Measurements from ENCODE around the gene UBE2A. TPM values are rescaled to one million over a fixed set of nuclear protein-coding genes. Genes with fewer than 3 reads are reported as not detected.
A peak's percentile ranks its signal among the peaks of the same experiment; 100 is the strongest.

The UBE2A gene
- total RNA-seq, 1 experiment from 2014 or later = 46.6 TPM

DNA sequence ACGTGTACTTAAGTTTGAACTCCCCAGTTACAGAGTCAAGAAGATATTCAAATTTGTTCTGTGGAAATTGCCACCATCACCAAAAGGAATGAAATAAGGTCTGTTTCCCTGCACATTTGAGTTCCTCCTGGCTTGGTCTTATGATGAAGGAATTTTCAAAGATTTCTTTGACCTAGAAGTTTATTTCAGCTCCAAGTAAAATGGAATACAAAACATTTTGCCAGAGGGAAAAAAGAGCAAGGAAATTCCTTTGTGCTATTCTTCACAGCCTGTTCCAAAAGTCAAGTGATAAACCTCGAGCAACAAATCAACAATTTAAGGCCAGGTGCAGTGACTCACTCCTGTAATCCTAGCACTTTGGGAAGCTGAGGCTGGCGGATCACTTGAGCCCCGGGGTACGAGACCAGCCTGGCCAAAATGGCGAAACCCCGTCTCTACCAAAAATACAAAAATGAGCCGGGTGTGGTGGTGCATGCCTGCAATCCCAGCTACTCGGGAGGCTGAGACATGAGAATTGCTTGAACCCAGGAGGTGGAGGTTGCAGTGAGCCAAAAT is 28.4 kb downstream of the UBE2A start:
- H4K20me1 ChIP-seq (ENCODE audit: low read length) = peaks cover 35% of the 10 kb centered on the region
- ATAC-seq (no peak), DNase-seq (no peak)
- BruUV-seq (replicated peaks) = no TSS peak
- H3K4me2 ChIP-seq (ENCODE audit: low read length) = peak overlapping the region; percentile 34; the same call in 1 of the 2 replicates
- H3K4me3 ChIP-seq (ENCODE audit: low read length) = no peak overlapping the region
- no peak for TF ChIP-seq EZH2 (IDR thresholded peaks at IDR 0.05; ENCODE audit: low read length, unreplicated experiment)
- no peak for TF ChIP-seq EZH2phosphoT487 (IDR thresholded peaks at IDR 0.05; ENCODE audit: borderline replicate concordance, low read length)
- no peak for TF ChIP-seq CTCF (conservative IDR thresholded peaks at IDR 0.05; ENCODE audit: low read depth, low read length)
- no peaks in the 10 kb centered on the region for H3F3A ChIP-seq (ENCODE audit: low read length, unreplicated experiment)
- H3K9me2 ChIP-seq (replicated peaks; ENCODE audit: low read length) = no peaks in the 10 kb centered on the region
- intact Hi-C loops (cut with micrococcal nuclease) = no loop called here
- ChIA-PET CTCF (no interaction called here), POLR2A (ENCODE audit: unreplicated experiment) (interaction anchor here (0.5 to 0.6 kb wide), 2 partner anchors 19 to 90 kb away, joined by 7 to 20 read pairs; no protein-coding TSS in a partner anchor)
- H3K4me1 ChIP-seq (ENCODE audit: insufficient read depth, low read length) = peaks cover 20% of the 10 kb centered on the region
- no peak overlapping the region for H3K9ac ChIP-seq (ENCODE audit: low read length)
- no peak overlapping the region for H2AFZ ChIP-seq (ENCODE audit: low read length)
- H3K27me3 ChIP-seq (ENCODE audit: low read length) = no peaks in the 10 kb centered on the region
- no peak overlapping the region for H3K27ac ChIP-seq (ENCODE audit: low read length)
- H3K79me2 ChIP-seq (ENCODE audit: low read length) = peaks cover 82% of the 10 kb centered on the region
- peaks cover 3% of the 10 kb centered on the region; the same call in 1 of the 2 replicates for H3K36me3 ChIP-seq (ENCODE audit: low read depth, low read length)
- H3K9me3 ChIP-seq (ENCODE audit: low read length) = no peaks in the 10 kb centered on the region

DNA sequence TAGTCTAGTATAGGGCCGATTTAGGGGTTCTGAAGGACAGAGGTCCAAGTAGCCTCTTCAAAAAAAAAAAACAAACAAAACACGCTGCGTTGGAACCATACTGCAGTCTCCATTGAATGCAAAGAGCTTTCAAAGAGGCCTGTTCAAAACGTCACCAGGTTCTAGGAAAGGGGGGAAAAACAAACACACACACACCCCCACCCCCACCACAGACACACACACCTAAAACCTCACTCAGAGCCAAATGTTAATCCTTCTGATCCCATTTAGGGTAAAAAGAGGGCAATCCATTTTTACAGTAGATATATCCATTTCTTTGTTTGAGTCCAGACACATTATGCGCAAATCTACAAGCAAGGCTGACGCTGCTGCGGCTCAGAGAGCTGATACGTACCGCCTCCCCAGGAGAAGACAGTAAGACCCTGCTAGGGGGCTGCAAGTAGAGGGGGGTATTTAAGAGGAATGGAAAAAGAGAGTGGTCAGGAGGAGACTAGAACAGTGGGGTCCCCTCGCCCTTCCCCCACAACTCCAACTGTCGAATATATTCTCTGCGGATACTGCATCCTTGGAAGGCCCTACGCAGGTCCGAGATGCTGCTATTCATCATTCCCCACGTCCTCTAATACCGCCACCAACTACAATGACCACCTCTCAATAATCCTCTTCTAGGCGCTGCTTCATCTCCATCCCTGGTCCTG is 30.6 kb downstream of the UBE2A start:
- Histone ChIP-seq H4K20me1 (ENCODE audit: low read length) (peaks cover 35% of the 10 kb centered on the region), H3K9me2 (replicated peaks; ENCODE audit: low read length) (no peaks in the 10 kb centered on the region), H3K27ac (ENCODE audit: low read length) (no peak overlapping the region), H3K79me2 (ENCODE audit: low read length) (peaks cover 65% of the 10 kb centered on the region), H3K9ac (ENCODE audit: low read length) (peak overlapping the region; percentile 100), H3K4me2 (ENCODE audit: low read length) (peak overlapping the region; percentile 88), H3K4me3 (ENCODE audit: low read length) (peak overlapping the region; percentile 93), H2AFZ (ENCODE audit: low read length) (no peak overlapping the region), H3K27me3 (ENCODE audit: low read length) (no peaks in the 10 kb centered on the region), H3K4me1 (ENCODE audit: insufficient read depth, low read length) (peaks cover 20% of the 10 kb centered on the region), H3K9me3 (ENCODE audit: low read length) (no peaks in the 10 kb centered on the region), H3F3A (ENCODE audit: low read length, unreplicated experiment) (no peaks in the 10 kb centered on the region), H3K36me3 (ENCODE audit: low read depth, low read length) (peaks cover 3% of the 10 kb centered on the region; the same call in 1 of the 2 replicates)
- ATAC-seq (no peak), DNase-seq (no peak)
- no TSS peak for BruUV-seq (replicated peaks)
- ChIA-PET POLR2A (ENCODE audit: unreplicated experiment) (no interaction called here), CTCF (no interaction called here)
- TF ChIP-seq CTCF (conservative IDR thresholded peaks at IDR 0.05; ENCODE audit: low read depth, low read length) = no peak
- no peak for TF ChIP-seq EZH2 (IDR thresholded peaks at IDR 0.05; ENCODE audit: low read length, unreplicated experiment)
- no peak for TF ChIP-seq EZH2phosphoT487 (IDR thresholded peaks at IDR 0.05; ENCODE audit: borderline replicate concordance, low read length)
- intact Hi-C loops (cut with micrococcal nuclease) = no loop called here
